ENCODE data around the gene FBXL17. TPM values are rescaled to one million over a fixed set of nuclear protein-coding genes. Genes with fewer than 3 reads are reported as not detected.

FBXL17 gene
- total and polyA plus RNA-seq, 2 of the 13 experiments (the other 11 are each of a cell fraction or from before 2014, with no cell fraction given): 3.0 to 7.9 TPM

GRCh38 chr5:108125771-108126511 lies 256.0 kb downstream of the FBXL17 start (continued):
- no peak for TF ChIP-seq CBX5 (CRISPR knock-in tag; IDR thresholded peaks at IDR 0.05; ENCODE audit: borderline replicate concordance)
- peak; percentile 71 for TF ChIP-seq SIX4 (CRISPR knock-in tag; IDR thresholded peaks at IDR 0.05)
- TF ChIP-seq ISL2 (CRISPR knock-in tag; IDR thresholded peaks at IDR 0.05): no peak
- no peak for TF ChIP-seq JARID2 (CRISPR knock-in tag; IDR thresholded peaks at IDR 0.05; ENCODE audit: insufficient replicate concordance)
- no peak for TF ChIP-seq ZNF17 (CRISPR knock-in tag; IDR thresholded peaks at IDR 0.05)
- no peak for TF ChIP-seq ZSCAN9 (CRISPR knock-in tag; IDR thresholded peaks at IDR 0.05; ENCODE audit: borderline replicate concordance)
- TF ChIP-seq MIXL1 (CRISPR knock-in tag; IDR thresholded peaks at IDR 0.05): no peak
- no peak for TF ChIP-seq ZBTB8A (CRISPR knock-in tag; IDR thresholded peaks at IDR 0.05; ENCODE audit: borderline replicate concordance, low read depth)
- TF ChIP-seq ZNF292 (CRISPR knock-in tag; IDR thresholded peaks at IDR 0.05; ENCODE audit: borderline replicate concordance, low read depth): no peak
- TF ChIP-seq SP140L (CRISPR knock-in tag; IDR thresholded peaks at IDR 0.05; ENCODE audit: borderline replicate concordance): no peak
- TF ChIP-seq ZNF639 (CRISPR knock-in tag; conservative IDR thresholded peaks at IDR 0.05): no peak
- no peak for TF ChIP-seq ZUFSP (CRISPR knock-in tag; IDR thresholded peaks at IDR 0.05; ENCODE audit: borderline replicate concordance)
- no peak for TF ChIP-seq RFX3 (CRISPR knock-in tag; IDR thresholded peaks at IDR 0.05)
- no peak for TF ChIP-seq ZBTB2 (CRISPR knock-in tag; IDR thresholded peaks at IDR 0.05; ENCODE audit: low read depth)
